SK-N-MC (cell line): ENCODE results near the gene ZSCAN20.

Source experiments
- DNase-seq: peaks from one replicate; pipeline ENCODE4 v3.0.0-alpha.2; 2011; ENCODE audit warnings: low read depth, low spot score
- H3K27ac ChIP-seq: fragments of 200-600 bp; sonication (generic); 2 replicates; pipeline ENCODE4 v1.5.1; 2016; ENCODE audit warnings: mixed run types
- H3K36me3 ChIP-seq: fragments of 200-600 bp; sonication (generic); 2 replicates; pipeline ENCODE4 v1.6.1; 2017; ENCODE audit warnings: antibody characterized with exemption, low read length, mixed read lengths; ENCODE audit not compliant: insufficient read depth
- H3K4me3 ChIP-seq: fragments of 200-600 bp; sonication (generic); 2 replicates; pipeline ENCODE4 v1.5.1; 2016
- H3K9ac ChIP-seq: fragments of 200-600 bp; sonication (generic); 2 replicates; pipeline ENCODE4 v1.8.0; 2017; ENCODE audit warnings: mixed run types, mixed read lengths; ENCODE audit not compliant: insufficient read length
- H3K9me3 ChIP-seq: fragments of 200-600 bp; sonication (generic); 2 replicates; pipeline ENCODE4 v1.6.1; 2017; ENCODE audit warnings: low read depth, mild to moderate bottlenecking, antibody characterized with exemption, low read length, moderate library complexity, mixed read lengths
- EZH2 ChIP-seq: fragments of 200-600 bp; sonication (generic); IDR thresholded peaks from one replicate; pipeline ENCODE4 v1.6.1; 2017; ENCODE audit warnings: antibody characterized with exemption
- FOXP2 ChIP-seq: optimal IDR thresholded peaks from 2 replicates; pipeline ENCODE3; 2011; ENCODE audit warnings: mild to moderate bottlenecking, moderate library complexity; ENCODE audit not compliant: insufficient read depth; ENCODE audit errors: extremely low read length, control extremely low read depth
- POLR2AphosphoS5 ChIP-seq: IDR thresholded peaks from 2 replicates; pipeline ENCODE4 v1.6.1; 2012; ENCODE audit warnings: mild to moderate bottlenecking, low read depth, low read length, borderline replicate concordance

ZSCAN20 gene

DNA sequence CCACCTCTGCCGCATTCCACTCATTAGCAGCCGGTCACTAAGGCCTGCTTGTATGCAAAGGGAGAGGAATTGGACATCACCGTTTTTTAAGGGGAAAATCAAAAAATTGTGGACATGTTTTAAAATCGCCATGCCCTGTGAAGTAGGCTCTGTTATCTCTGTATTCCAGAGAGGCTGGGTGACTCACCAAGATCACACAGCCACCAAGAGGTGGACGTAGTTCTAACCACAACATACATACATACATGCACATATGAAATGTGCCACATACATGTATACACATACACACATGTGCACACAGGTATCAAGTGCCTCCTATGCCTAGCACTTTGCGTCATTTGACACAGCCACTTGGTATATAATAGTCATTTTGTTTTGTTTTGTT, 16.0 kb upstream of the ZSCAN20 start:
- TF ChIP-seq EZH2 = no peak
- no peak for TF ChIP-seq FOXP2
- TF ChIP-seq POLR2AphosphoS5 = no peak

DNA sequence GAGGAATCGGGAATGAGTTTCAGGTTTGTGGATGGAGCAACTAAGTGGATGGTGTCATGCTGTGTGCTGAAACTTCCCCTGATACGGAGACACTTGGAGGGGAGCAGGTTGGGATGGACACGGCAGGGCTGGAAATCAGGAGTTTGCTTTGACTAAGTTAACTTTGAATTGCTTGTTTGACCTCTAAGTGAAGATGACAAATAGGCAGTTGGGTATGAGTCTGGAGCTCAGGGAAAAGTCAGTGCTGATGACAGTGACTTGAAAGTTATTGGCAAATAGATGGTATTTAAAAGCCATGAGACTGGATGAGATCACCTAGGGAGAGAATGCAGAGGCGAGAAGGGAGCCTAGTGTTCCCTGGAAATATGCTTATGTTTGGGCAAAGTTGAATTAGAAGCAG, 12.8 kb upstream of the ZSCAN20 start:
- no peak for DNase-seq
- TF ChIP-seq EZH2 = no peak
- no peak for TF ChIP-seq POLR2AphosphoS5
- TF ChIP-seq FOXP2 = no peak
- no peak overlapping the region for H3K27ac ChIP-seq

More for the DNA sequence above, 16.0 kb upstream of the ZSCAN20 start:
- no peak overlapping the region for H3K4me3 ChIP-seq
- no peak for DNase-seq
- H3K27ac ChIP-seq = no peak overlapping the region
- no peaks in the 10 kb centered on the region for H3K36me3 ChIP-seq
- no peaks in the 10 kb centered on the region for H3K9me3 ChIP-seq
- H3K9ac ChIP-seq = no peak overlapping the region

DNA sequence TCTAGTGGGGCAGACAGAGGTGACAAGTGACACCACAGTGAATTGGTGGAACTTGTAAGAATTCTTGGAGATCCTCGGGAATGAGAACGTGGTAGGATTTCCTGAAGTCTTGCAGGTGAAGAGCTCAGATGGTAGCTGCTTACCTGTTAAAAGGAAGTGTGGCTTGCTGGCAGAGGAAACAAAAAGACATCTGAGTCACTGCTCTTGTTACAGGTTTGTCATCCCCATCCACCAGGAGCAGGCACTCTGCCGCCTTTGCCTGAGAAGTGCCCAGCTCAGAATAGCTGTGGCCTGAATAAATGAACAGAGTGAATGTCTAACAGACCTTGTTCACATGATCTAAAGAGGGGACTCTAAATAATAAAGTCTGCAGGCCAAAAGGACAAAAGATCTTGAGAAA, 12.3 kb upstream of the ZSCAN20 start:
- no peak for TF ChIP-seq POLR2AphosphoS5
- no peak for TF ChIP-seq FOXP2
- TF ChIP-seq EZH2 = no peak
- Histone ChIP-seq H3K36me3 (no peaks in the 10 kb centered on the region), H3K4me3 (no peak overlapping the region), H3K9ac (no peak overlapping the region), H3K27ac (no peak overlapping the region), H3K9me3 (no peaks in the 10 kb centered on the region)
- DNase-seq = no peak

More for the DNA sequence above, 12.8 kb upstream of the ZSCAN20 start:
- no peak overlapping the region for H3K9ac ChIP-seq
- no peaks in the 10 kb centered on the region for H3K36me3 ChIP-seq
- no peaks in the 10 kb centered on the region for H3K9me3 ChIP-seq
- no peak overlapping the region for H3K4me3 ChIP-seq

DNA sequence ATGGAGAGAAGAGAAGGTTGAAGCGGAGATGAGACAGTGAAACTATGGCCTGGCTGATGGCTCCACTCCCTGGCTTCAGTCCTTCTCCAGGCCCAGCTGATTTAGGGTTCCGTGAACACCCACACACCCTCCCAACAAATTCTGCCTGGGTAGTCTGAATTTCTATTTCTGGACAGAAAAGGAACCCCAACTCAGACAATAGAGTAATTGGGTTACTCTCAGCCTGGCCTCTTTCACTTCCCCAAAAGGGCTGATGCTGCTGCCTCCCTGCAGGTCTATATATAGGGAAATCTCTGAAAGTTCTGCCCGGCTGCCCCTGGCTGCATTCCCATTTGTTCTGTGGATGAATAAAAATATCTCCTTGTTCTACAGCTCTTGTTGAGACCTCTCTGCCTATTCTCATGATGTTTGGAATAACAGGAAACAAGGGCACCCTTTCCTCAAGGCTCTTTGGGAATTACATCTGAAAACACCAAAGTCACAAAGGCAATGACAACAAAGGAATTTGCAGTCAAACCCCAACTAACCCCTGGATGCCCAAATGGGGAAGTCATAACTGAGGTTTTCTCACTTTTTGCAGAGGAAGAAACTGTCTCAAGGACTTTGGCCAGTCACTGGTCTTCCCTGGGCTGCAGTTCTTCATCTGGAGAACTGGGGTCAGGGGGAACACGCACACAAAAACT, 11.4 kb upstream of the ZSCAN20 start:
- TF ChIP-seq FOXP2 = no peak
- no peak for TF ChIP-seq POLR2AphosphoS5
- no peak for TF ChIP-seq EZH2
- Histone ChIP-seq H3K9me3 (no peaks in the 10 kb centered on the region), H3K9ac (no peak overlapping the region), H3K27ac (no peak overlapping the region), H3K36me3 (no peaks in the 10 kb centered on the region), H3K4me3 (no peak overlapping the region)
- no peak for DNase-seq

DNA sequence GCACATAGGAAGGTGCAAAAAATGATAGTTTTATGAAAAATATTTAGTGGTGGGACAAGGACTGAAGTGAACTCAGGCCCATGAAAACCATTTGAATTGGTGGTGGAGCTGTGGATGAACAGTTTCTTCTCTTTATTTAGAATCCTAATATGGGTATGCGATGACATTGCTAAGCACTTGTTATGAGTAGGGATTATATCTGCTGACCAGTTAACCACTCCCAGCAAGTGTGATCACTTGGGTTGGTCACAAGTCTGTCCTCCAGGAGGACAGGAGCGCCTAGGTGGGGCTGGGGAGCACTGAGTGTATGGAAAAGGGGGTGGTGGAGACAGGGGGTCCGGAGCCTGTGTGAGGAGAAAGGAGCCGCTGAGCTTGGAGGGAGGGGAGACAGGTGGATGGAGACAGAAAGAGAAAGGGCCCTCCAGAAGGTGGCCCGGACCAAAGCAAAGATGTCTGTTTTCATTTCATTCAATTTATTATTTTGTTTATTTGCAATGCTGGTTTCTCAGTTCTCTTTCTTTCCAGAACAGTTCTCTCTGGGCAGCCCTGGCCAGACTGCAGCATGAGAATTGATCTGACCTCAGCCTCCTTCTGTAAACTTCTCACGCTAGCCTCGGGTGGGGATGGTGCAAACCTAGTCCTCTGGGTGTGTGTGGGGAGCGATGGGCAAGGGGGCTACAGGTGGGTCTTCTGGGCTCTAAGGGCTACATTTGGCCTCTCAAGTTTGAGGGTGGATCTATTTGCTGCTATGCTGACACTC, 9.9 kb upstream of the ZSCAN20 start:
- TF ChIP-seq FOXP2 (no peak), POLR2AphosphoS5 (no peak), EZH2 (no peak)
- DNase-seq = no peak
- Histone ChIP-seq H3K36me3 (no peaks in the 10 kb centered on the region), H3K27ac (no peak overlapping the region), H3K9me3 (no peaks in the 10 kb centered on the region), H3K9ac (no peak overlapping the region), H3K4me3 (no peak overlapping the region)

DNA sequence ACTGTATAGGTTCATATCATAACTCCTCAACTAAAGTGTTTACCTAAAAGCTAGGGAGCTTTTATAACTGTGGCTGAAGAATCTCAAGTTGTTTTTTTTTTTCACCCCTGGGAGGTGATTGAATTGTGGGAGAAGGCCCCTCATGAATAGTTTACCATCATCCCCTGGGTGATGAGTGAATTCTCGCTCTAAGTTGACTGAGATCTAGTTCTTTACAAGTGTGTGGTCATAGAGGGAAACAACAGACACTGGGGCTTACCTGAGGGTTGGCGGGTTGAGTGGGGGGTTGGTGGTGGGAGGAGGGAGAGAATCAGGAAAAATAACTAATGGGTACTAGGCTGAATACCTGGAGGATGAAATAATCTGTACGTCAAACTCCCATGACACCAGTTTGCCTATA, 7.9 kb upstream of the ZSCAN20 start:
- TF ChIP-seq FOXP2 (no peak), EZH2 (no peak), POLR2AphosphoS5 (no peak)
- Histone ChIP-seq H3K27ac (no peak overlapping the region), H3K36me3 (no peaks in the 10 kb centered on the region), H3K4me3 (no peak overlapping the region), H3K9me3 (no peaks in the 10 kb centered on the region), H3K9ac (no peak overlapping the region)
- no peak for DNase-seq

DNA sequence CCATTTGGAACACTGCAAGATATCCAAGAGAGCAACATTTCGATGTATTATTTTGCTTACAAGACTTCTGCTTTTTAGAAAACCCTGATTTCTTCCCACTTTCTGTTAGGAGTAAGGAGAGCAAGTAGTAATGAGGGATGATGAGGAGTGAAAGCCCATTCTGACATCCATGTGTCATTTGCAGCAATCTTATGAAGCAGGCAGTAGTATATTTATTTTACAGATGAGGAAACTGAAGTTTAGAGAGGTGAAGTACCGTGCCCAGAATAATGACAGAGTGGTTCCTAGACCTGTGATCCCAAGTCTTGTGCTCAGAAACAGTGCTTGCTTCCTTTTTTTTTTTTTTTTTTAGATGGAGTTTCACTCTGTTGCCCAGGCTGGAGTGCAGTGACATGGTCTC, 7.1 kb upstream of the ZSCAN20 start:
- no peaks in the 10 kb centered on the region for H3K9me3 ChIP-seq
- H3K4me3 ChIP-seq = no peak overlapping the region
- H3K27ac ChIP-seq = no peak overlapping the region
- DNase-seq = no peak
- no peaks in the 10 kb centered on the region for H3K36me3 ChIP-seq
- H3K9ac ChIP-seq = no peak overlapping the region
- TF ChIP-seq FOXP2 = no peak

DNA sequence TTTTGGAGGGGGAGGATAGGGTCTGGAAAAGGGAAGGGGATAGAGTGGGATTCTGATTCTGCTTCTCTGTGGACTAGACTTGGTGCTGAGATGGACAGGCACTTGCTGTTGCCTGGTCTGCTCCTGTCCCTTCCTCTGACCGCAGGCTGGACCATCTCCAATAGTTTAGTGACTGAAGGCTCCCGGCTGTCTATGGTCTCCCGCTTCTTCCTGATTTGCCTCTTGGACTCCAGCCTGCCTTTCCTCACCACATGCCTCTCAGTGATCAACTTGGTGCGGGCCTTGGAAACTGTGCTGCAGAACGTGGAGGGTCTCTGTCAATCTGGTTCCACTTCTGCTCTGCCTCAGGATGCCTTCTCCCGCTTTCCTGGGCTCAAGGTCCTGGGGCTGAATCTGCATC, 6.3 kb upstream of the ZSCAN20 start:
- TF ChIP-seq EZH2 (no peak), FOXP2 (no peak), POLR2AphosphoS5 (no peak)
- no peak overlapping the region for H3K4me3 ChIP-seq
- no peak for DNase-seq
- no peaks in the 10 kb centered on the region for H3K9me3 ChIP-seq
- H3K27ac ChIP-seq = no peak overlapping the region
- no peaks in the 10 kb centered on the region for H3K36me3 ChIP-seq
- H3K9ac ChIP-seq = no peak overlapping the region
